Endothelial cell of umbilical vein (primary cell): ENCODE measurements around the gene AGBL4.

Experiments
- EZH2 ChIP-seq: IDR thresholded peaks from 2 replicates; pipeline ENCODE4 v1.6.1; 2012; ENCODE audit warnings: borderline replicate concordance, low read depth, mild to moderate bottlenecking, moderate library complexity, low read length, inconsistent platforms; ENCODE audit not compliant: severe bottlenecking
- GATA2 ChIP-seq: IDR thresholded peaks from 2 replicates; pipeline ENCODE4 v1.7.0; 2011; ENCODE audit warnings: low read depth, mild to moderate bottlenecking, moderate library complexity, mixed read lengths, low read length; ENCODE audit not compliant: insufficient read length, insufficient read depth
- MYC ChIP-seq: IDR thresholded peaks from one replicate; pipeline ENCODE4 v1.6.1; 2011; ENCODE audit warnings: mild to moderate bottlenecking, low read depth, low read length
- POLR2AphosphoS5 ChIP-seq: IDR thresholded peaks from 2 replicates; pipeline ENCODE4 v1.6.1; 2012; ENCODE audit warnings: low read depth, mild to moderate bottlenecking, control low read depth, low read length, moderate library complexity; ENCODE audit not compliant: insufficient read depth
- TF ChIP-seq, protein P1 (sequence below), 2 donors: IDR thresholded peaks; 1 replicate in 1 of 2; 2 replicates in 1 of 2; pipeline ENCODE4 v1.5.1; 2011; ENCODE audit warnings: low read length in 2 of 2, mild to moderate bottlenecking in 2 of 2, moderate library complexity in 2 of 2, control low read depth in 1 of 2, inconsistent platforms in 1 of 2, low read depth in 1 of 2; ENCODE audit not compliant: insufficient read depth in 1 of 2; ENCODE audit errors: extremely low read depth in 1 of 2

DNA sequence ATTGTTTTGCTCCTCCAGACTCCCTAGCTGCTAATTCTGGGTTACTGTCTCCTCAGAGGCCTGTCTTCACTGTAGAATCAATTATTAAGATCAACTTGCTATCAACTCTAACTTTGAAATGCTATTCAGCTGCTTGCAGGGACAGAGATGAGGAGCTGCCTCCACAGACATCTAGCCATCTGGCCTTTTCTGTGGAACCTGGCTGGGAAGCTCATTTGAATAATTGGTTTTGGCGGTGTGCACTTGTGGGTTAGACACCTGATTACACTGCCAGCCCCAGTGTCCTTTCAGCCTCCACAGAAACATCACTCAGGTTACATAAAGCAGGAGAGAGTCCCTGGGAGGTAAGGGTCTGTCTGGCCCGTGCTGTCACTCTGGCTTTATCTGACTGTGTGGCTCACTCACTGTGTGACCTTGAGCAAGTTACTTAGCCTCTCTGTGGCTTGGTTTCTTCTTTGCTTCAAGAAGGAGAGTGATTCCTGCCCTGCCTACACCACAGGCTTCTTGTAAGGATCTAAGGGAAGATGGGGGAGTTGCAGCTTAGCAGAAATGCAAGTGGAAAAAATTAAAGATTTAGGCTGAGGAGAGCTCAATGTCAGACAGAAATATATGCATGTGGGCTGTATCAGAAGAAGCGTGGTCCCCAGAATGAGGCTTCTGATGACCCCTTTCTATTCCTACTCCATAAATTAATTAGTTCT lies 1378.7 kb downstream of the AGBL4 start:
- TF ChIP-seq POLR2AphosphoS5 = no peak
- no peak for TF ChIP-seq MYC
- TF ChIP-seq, protein P1, sequence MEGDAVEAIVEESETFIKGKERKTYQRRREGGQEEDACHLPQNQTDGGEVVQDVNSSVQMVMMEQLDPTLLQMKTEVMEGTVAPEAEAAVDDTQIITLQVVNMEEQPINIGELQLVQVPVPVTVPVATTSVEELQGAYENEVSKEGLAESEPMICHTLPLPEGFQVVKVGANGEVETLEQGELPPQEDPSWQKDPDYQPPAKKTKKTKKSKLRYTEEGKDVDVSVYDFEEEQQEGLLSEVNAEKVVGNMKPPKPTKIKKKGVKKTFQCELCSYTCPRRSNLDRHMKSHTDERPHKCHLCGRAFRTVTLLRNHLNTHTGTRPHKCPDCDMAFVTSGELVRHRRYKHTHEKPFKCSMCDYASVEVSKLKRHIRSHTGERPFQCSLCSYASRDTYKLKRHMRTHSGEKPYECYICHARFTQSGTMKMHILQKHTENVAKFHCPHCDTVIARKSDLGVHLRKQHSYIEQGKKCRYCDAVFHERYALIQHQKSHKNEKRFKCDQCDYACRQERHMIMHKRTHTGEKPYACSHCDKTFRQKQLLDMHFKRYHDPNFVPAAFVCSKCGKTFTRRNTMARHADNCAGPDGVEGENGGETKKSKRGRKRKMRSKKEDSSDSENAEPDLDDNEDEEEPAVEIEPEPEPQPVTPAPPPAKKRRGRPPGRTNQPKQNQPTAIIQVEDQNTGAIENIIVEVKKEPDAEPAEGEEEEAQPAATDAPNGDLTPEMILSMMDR (IDR thresholded peaks at IDR 0.05; ENCODE audit: extremely low read depth in 1 of 2, insufficient read depth in 1 of 2, low read depth in 1 of 2, low read length in 2 of 2) = no peak
- no peak for TF ChIP-seq GATA2
- TF ChIP-seq EZH2 = no peak
